Measurements from ENCODE around the gene IQSEC3.

DNA sequence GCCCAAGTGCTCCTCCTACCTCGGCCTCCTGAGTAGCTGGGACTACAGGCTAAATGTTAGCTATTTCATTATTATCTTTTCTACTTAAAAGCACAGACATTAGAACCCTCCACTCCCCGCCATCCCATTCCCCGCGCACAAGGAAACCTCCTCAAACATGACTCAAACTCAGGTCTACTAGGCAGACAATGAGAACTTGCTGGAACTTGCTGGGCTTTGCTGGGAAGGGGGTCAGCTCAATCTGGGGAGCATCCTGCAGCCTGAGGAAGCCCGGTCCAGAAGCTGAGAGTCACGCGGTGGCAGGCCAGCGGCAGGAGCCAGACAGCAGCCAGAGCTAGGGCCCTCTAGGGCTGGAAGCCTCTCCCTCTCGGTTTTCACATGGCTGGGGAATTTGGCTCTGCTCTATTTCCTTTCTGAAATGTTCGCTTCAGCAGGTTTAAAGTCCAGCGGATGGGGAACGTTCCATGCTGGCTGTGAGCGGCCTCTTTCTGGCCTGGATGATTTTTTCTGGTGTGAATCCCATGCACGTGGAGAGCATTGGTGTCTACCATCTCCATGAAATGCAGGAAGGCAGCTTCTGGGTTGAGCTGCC, 78.9 kb downstream of the IQSEC3 start:
- no peak for TF ChIP-seq EZH2 (IDR thresholded peaks at IDR 0.05; ENCODE audit: borderline replicate concordance, low read depth, low read length, poor library complexity, severe bottlenecking)
- TF ChIP-seq, protein P1, sequence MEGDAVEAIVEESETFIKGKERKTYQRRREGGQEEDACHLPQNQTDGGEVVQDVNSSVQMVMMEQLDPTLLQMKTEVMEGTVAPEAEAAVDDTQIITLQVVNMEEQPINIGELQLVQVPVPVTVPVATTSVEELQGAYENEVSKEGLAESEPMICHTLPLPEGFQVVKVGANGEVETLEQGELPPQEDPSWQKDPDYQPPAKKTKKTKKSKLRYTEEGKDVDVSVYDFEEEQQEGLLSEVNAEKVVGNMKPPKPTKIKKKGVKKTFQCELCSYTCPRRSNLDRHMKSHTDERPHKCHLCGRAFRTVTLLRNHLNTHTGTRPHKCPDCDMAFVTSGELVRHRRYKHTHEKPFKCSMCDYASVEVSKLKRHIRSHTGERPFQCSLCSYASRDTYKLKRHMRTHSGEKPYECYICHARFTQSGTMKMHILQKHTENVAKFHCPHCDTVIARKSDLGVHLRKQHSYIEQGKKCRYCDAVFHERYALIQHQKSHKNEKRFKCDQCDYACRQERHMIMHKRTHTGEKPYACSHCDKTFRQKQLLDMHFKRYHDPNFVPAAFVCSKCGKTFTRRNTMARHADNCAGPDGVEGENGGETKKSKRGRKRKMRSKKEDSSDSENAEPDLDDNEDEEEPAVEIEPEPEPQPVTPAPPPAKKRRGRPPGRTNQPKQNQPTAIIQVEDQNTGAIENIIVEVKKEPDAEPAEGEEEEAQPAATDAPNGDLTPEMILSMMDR (conservative IDR thresholded peaks at IDR 0.05; ENCODE audit: low read depth, low read length): no peak

Measured in A673 (cell line).